Stimulated activated CD4-positive, alpha-beta T cell treated with anti-CD3 and anti-CD28 coated beads, Interleukin-4, amount 100 ng/mL, for 1 hour (primary cell): ENCODE data around the gene ZSCAN26.

Source experiments
- DNase-seq: peaks from one replicate; pipeline ENCODE4 v3.0.0-alpha.2; 2020

Gene ZSCAN26

DNA sequence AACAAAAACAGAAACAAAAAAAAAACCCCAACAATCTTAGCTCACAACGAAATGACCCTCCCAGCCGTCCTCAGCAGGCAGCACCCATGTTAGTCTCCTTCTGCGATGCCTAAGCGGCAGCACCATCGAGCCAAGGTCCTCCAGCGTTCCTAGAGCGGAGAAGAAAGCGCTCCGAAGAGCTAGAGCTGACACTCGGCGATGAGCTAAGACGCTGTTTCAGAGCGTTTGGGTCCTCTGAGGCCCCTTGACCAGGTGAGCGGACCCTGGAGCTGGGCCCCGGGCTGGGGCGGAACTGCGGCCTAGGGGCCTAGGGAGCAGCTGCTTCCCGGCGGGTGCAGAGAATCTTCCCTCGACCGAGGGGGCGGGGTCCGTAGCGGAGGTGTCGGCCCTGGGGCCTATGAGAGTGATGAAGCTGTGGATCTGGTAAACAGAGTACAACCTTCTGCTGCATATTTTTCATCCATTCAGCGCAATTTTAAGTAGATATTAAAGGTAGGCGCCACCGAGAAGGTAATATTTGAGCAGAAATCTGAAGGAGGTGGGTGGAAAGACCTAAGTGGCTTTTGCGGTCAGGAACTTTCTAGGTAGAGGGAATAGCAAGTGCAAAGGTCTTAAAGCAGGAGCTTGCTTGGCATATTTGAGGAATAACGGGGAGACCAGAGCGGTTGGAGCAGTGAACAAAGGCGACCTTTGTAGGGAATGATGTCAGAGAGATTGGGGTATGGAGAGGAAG is at the start of gene ZSCAN26:
Gene ZSCAN26 (plus strand): TSS at position 182 of the 733 bp plus-strand sequence. CDS start 4,777 bp downstream, outside the sequence.
- peak; percentile 88 for DNase-seq

DNA sequence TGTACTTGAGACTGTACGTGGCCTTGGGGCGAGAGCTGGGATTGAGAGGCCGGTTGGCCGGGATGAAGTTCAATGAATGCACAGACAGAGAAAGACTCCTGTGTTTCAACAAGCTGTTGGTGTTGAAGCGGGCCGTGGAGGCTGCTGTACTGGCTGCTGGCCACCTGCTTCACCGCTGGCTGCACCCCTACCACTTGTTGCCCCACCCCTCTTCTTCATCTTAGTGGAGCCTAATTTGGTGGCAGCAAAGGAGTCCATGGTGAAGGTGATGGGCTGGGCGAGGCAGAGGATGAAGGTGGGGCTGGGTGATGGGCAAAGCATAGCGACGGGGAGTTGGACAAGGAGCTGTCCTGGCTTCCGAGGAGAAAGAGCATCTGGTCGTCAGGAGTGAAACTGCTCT is 49.1 kb upstream of the ZSCAN26 start:
- DNase-seq, result no peak

DNA sequence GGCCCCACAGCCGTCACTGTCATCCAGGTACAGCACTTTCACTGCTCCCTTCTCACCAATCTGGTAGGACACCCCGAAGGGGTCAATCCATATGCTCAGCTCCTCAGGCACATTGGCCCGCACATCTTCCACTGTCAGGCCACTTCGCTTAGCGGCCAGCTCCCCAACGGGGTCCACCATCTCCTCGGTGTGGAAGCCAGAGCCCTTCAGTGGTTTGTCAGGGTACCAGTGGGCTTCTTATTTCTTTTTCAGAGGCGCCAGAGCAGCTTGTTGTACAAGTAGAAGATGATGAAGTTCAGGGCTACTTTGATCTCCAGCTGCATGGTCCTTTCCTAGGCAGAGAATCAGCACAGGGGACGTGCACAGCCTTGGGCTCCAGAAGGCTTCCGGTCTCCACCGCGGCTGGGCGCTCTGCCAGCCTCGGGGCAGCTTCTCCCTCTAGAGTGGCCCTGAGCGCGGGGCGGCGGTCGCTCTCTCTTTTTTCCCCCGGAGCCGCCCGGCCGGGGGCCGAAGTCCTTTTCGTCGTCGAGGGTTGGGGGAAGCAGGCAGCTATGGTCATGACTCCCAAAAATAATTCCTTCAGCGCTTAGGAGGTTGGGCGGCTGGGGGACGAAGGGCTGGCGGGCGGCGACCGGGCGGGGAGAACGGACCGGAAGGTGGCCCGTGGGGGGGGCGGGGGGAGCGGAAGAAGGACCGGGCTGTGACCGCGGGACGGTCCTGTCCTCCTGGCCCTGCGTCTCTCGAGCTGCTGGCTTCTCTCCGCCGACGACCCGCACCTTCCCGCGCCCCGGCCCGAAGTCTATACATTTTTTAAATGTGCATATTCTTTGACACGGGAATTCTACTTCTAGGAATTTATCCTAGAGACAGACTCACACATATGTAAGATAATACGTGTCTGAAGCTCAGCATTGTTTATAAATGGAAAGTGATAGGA is 48.4 kb upstream of the ZSCAN26 start:
- DNase-seq, result peak; percentile 24

DNA sequence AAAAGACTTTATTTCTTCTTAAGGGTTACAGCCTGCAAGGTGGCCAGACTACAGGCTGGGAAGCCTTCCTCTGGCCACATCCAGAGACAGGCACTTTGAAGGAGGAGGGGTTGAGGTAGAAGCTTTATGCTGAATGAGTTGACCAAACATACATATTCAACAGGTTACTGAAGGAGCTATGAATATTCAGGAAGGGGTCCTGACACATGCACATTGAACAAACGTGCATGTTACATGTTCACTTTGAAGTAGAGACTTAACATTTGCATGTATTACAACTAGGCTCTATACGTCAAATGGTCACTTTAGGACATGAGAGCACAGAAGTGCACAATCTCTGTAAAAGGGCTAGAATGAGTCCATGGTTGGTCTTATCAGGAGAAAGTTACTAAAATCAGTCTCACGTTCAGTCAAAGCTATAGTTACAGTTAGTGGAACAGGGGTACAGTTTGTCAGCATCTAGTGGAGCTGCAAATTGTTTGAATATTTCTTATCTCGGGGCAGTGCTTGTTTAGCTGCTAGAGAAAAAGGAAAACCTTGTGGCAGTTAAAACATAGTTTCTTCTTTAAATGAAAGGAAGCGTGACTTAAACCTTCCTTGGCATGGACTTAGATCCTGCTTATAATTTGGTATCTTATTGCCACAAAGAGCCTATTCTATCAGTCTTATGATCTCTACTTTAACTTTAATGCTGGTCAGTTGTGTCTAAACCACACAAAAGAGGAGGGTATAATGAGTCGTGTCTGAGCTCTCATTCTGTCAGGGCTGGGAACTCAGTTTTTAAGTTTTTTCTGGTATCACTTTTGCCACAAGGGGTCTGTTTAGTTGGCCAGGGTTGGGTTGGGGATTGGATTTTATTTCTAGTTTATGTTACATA is 46.4 kb upstream of the ZSCAN26 start:
- no peak for DNase-seq

DNA sequence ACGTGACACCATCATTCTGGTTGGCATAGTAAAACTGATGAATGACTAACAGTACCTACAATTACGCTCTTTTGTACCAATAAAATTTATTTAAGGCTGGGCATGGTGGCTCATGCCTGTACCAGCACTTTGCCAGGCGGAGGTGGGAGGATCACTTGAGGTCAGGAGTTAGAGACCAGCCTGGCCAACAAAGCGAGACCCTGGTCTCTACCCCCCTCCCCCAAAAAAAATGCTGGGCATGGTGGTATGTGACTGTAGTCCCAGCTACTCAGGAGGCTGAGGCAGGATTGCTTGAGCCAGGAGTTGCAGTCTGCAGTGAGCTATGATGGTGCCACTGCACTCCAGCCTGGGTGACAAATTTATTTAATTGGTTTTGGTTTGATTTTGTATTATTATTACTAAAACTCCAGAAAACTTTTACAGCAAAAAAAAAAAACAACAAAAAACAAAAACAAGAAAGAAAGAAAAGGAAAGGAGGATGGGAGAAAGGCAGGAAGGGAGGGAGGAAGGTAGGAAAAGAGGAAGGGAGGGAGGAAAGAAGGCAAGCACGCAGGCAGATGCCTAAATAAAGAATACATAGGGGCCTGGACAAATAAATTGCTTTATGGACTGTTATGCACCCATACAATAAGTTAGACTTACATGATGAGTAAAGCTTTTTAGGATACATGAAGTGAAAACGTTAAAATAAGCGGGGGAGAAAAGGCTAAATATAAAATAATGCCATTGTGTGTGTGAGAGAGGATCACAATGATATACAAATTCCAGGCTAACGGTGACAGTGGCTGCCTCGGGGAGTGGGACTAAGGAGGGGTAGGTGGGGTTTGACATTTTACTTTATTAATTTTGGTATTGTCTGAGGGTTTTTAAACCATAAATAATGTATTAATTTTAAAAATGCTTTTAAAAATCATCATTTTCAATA is 42.5 kb upstream of the ZSCAN26 start:
- DNase-seq, result no peak

DNA sequence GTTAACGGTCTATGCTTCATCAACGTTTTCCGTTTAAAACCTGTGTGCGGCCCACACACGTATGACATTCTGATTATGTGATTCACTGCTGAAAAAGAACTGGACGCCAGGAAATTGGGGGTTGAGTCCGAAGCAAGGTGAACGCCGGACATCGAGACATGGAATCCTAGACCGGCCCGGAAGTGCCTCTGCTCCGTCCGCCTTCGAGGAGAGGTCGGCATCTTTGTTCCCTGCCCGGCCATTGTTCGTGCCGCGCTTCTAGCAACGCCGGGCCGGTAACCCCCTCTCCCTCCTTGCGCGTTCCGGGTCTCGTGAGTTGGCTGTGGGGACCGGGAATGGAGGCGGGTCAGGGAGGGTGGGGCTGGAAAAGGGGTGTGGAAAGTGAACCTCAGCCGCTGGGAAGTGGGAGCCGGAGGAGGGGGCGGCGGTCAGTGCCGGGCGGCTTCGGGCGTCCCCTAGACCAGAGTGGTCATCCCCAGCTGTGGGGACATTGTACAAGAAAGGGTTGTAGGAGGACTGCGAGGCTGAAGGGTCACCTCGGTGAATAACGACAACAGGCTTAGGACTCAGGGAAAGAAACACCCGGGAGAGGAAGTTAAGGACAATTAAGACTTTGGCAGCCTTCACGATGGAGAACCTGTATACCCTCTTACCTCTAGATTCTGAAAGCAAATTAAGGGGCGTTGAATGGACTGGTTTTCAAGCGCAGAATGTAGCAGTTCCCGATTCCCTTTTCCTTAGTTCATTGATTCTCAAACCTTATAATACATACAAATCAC is 41.7 kb upstream of the ZSCAN26 start, which contains the start of gene ZSCAN9:
Gene ZSCAN9 (plus strand): TSS at position 220 of the 779 bp plus-strand sequence. CDS start 1,810 bp downstream, outside the sequence.
- peak; percentile 57 for DNase-seq

DNA sequence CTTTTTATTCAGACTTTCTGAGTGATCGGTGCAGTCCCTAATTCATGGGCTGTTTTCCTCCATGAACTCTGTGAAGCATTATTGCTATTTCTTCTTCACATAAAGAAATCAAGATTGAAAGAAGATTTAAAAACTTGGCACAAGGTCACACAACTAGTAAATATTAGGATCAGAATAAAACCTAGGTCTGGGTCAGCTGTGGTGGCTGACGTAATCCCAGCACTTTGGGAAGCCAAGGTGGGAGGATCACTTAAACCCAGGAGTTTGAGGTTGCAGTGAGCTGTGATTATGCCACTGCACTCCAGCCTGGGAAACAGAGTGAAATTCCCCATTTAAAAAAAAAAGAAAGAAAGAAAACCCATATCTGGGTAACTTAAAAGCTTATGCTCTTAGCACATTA is 40.5 kb upstream of the ZSCAN26 start:
- DNase-seq, result no peak

DNA sequence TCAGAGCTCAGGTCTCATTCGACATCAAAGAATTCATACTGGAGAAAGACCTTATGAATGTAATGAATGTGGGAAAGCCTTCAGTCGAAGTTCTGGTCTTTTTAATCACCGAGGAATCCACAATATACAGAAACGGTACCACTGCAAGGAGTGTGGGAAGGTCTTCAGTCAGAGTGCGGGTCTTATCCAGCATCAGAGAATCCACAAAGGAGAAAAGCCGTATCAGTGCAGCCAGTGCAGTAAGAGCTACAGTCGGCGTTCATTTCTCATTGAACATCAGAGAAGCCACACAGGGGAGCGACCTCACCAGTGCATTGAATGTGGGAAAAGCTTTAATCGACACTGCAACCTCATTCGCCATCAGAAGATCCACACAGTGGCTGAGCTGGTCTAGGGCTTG is 34.2 kb upstream of the ZSCAN26 start:
- no peak for DNase-seq

DNA sequence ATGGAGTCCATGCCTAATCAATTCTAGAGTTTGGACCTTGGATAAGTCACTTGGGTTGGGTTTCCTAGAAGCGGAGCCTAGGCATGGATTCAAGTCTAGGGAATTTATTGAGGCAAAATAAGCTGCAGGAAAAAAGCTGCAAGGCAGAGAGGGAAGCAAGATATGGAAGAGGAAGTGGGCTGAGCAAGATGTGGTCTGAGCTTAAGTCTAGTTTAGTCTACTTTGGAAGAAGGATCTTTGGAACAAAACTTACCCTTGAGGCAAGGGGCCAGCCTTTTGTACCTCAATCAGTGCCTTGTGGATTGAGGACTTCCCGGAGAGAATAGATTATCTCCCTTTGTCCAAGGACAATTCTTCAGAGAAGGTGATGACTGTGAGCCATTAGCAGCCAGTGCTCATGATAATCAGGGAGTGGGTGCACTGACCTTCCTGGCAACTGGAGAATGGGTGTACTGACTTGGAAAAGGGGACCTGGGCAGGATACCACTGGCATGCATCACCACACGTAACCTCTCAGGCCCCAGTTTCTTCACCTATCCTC is 31.0 kb upstream of the ZSCAN26 start:
- no peak for DNase-seq

DNA sequence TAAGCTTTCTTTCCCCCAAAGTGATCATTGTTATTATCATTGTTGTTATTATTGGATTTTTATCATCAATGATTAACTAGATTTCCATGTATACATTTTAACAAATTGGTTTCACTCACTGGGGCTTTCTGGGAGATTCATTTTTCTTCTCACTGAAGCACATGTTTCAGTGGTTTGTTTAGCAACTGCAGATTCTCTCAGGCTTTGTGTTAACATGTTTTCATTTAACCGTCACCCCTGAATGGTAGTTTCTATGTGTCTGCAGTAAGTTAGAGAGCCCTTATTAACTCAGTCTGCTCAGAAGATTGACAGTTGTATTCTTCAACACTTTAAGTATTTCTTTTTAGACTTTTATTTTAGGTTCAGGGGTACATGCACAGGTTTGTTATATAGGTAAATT is 27.3 kb upstream of the ZSCAN26 start:
- no peak for DNase-seq

DNA sequence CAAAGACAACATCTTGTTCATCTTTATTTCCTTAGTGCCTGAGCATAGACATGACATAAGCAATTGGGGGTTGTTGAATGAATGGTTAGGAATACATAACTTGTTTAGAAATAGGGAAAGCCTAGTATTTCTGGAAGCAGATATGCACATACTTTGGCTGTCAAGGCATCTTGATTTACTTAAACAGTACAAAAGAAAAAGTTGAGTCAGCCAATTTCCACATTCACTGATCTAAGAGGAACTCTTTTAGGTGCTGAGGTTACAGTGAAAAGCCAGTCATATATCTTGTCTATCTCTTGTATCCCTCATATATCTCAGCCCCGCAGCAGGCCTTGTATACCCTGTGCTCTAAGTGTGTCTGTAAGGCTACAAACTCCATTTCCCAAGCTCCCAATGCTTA is 26.5 kb upstream of the ZSCAN26 start:
- DNase-seq, result no peak

DNA sequence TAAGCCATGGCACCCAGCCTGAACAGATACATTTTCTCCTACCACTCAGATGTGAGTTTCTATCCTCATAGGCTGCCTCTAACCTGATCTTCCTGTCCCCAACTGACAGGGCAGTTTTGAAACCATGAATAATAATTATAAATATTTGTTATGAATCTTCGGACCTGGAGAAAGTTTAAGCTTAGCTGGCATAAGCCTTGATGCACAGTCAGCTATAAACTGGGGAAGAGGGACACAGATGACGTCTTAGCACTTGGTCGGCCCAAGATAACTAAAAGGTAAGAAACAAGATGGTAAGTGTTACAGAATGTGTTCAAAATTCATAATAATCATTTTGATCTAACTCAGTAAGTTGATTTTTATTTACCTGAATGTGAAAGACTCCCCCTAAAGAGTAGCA is 23.0 kb upstream of the ZSCAN26 start:
- DNase-seq, result no peak

DNA sequence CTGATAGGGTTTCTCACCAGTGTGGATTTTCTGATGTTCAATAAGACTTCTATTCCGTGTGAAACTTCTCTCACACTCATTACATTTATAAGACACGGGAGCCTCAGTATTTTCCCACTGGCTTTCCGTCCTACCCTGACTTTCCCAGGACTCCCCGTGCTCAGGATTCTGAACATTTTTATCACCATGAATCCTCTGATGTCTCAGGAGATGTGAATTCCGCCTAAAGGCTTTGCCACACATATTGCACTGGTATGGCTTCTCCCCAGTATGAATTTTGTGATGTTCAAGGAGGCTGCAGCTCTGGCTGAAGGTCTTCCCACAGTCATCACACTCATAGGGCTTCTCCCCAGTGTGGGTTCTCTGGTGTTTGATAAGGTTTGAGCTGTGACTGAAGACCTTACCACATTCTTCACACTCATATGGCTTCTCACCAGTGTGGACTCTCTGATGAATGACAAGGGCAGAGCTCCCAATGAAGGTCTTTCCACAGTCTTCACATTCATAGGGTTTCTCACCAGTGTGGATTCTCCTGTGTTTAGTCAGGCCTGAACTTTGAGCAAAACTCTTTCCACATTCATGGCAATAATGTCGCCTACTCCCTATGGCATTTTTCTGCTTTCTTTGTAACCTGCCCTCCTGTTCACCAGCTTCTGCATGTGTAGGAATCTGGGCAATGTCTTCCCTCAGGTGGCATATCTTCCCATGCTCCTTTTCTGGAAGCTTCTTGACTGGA is 21.6 kb upstream of the ZSCAN26 start:
- DNase-seq, result no peak

DNA sequence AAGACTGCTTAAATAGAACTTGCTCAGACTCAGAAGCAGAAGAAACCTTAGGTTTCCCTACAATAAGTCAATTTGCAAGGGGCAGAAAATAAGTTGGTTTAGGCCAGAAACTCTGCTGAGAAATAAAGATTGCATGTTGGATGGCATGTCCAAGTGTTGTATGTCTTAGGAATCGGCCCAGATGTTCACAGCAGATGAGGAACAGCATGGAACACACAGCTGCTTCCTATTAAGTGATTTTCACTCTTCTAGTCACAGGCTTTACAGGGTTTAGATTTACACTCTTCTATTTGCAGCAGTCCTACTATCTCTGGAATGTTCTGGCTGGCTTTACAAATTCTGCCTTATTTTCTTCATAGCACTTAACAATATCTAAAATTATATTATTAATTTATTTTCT is 18.0 kb upstream of the ZSCAN26 start:
- DNase-seq, result no peak

DNA sequence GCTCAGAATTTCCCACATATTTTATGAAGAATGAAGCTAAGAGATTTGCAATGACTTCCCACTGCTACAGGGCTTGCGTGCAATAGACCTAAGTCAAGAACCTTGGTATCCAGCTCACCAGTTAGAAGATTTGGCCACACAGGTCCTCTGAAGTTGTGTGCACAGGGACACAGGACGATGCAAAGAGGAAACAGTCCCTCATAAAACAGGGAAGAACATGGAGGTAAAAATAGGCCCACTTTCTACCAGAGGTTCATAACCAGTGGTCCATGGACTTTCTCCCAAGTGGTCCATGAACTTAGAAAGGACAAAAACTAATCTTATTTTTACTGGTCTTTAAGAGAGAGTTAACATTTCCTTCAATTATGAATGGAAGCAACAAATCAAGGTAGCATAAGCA is 16.2 kb upstream of the ZSCAN26 start:
- DNase-seq, result no peak

DNA sequence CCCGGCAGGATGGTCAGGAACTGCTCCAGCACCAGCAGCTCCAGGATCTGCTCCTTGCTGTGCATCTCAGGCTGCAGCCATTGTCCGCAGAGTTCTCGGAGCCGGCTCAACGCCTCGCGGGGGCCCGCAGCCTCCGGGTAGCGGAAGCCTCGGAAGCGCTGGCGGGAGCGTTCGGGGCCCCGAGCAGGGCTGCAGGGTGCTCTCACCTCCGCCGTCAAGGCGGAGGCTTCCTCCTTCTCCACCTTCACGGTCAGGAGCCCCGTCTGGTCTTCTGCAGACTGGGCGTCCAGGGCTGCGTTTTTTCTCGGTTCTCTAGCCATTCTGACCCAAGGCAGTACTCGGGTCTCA is 15.3 kb upstream of the ZSCAN26 start:
- peak; percentile 24 for DNase-seq

DNA sequence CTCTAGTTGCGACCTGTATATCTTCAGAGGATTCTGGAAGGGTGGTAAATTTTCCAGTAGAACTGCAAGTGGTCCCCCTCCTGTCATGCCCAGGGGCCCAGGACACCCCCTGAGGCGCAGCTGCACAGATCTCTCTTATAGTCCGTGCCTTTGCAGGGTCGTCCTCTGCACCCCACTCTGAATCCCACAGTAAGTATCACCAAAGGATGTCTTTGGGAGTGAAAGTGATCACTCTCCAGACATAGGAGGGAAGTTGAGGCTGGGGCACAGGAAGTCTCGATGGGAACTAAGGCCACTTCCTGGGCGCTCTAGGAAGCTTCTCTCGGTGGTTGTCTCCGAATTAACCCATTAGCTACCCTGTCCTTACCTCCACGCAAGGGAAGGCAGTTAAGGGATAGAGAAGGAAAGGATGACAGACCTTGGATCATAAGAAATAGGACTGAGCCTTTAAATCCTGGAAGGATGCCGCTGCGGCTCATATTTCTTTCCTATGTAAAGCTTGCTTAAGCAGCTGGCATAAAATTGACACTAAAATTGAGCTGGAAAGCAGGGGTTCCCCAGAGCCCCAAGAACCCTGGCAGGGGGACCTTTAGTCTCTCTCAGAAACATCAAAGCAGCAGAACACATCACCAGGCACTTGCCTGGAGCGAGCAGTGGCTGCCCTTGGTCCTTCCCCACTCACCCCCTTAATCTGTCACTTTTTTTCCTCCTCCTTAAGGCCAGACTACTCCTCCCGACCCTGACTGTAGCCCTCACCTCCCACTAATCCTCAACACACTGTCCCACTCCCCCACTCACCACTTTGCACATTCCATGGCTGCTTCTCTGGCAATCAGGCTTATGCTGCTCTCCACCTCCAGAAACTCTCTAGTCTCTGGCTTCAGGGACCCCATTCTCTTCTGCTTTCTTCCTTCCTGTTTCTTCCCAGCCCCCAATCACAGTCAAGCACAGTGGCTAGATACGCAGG is 14.7 kb upstream of the ZSCAN26 start, which contains the start of gene ZKSCAN4:
Gene ZKSCAN4 (minus strand): TSS at position 261 of the 967 bp plus-strand sequence. CDS start 289 bp downstream, outside the sequence.
- DNase-seq, result peak; percentile 79

DNA sequence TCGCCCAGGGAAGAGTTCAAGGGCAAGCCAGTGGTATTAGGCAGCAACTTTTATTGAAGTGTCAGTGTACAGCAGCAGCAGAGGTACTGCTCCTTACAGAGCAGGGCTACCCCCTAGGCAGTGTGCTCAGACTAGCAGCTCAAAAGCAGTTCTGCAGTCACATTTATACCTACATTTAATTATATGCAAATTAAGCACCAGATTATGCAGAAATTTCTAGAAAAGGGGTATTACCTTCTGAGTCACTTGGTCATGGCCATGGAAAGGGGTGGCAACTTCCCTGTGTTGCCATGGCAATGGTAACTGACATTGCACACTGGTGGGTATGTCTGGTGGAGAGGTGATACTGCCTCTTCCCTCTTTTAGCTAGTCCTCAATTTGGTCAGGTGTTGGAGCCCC is 12.8 kb upstream of the ZSCAN26 start:
- no peak for DNase-seq

DNA sequence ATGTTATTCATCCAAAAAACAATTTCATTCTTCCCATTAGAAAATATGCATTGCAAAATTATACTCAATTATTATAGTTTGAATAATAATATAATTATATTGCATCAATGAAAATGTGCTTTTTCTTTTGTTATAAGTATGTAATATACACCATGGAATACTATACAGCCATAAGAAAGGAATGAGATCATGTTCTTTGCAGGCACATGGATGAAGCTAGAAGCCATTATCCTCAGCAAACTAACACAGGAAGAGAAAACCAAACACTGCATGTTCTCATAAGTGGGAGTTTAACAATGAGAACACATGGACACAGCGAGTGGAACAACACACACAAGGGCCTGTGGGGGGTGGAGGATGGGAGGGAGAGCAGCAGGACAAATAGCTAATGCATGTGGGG is 9.9 kb upstream of the ZSCAN26 start:
- DNase-seq, result no peak
